A549 (cell line): ENCODE data around the gene TP73. TPM values are rescaled to one million over a fixed set of nuclear protein-coding genes. Genes with fewer than 3 reads are reported as not detected.

Experiments
- ATAC-seq, 2 experiments: fragments of 200-7000 bp in 1 of 2; fragments of >200 bp in 1 of 2; cut with Nextera tagmentation in 1 of 2; cut with Tn5 transposase in 1 of 2; 3 replicates each; pipeline versions ENCODE4 v1.8.0 to v1.9.1; 2018 to 2020; ENCODE audit warnings: mild to moderate bottlenecking in 1 of 2, moderate library complexity in 1 of 2
- CTCF ChIA-PET: fragments of 300-600 bp; sonication (Branson Sonifier 250); formaldehyde crosslinking; extraction: SDS; loops from one replicate; lab custom pipeline; 2021; ENCODE audit warnings: antibody characterized with exemption, inconsistent platforms; lab: Yijun Ruan, JAX
- POLR2A ChIA-PET: fragments of 350-600 bp; formaldehyde crosslinking; extraction: SDS; loops from one replicate; lab custom pipeline; 2021; ENCODE audit warnings: antibody characterized with exemption, inconsistent platforms; lab: Yijun Ruan, JAX
- DNase-seq, 2 experiments: peaks; one replicate each; pipeline versions ENCODE4 v3.0.0 to v3.0.0-alpha.2; 2011 to 2016; ENCODE audit warnings: low read depth in 1 of 2, low spot score in 1 of 2
- FAIRE-seq: peaks from 2 replicates; lab custom pipeline; 2011; peaks lifted over from hg19 to GRCh38; lab: Jason Lieb, UNC
- H3K27ac ChIP-seq, 2 experiments: fragments of >200 bp; sonication (Bioruptor Twin); formaldehyde crosslinking; 3 replicates each; pipeline ENCODE4 v1.5.1; 2016 to 2017
- H3K4me1 ChIP-seq: fragments of >200 bp; sonication (Bioruptor Twin); formaldehyde crosslinking; 3 replicates; pipeline ENCODE4 v1.6.1; 2016
- H3K4me2 ChIP-seq: fragments of >200 bp; sonication (Bioruptor Twin); formaldehyde crosslinking; 3 replicates; pipeline ENCODE4 v1.6.1; 2016
- H3K4me3 ChIP-seq: fragments of >200 bp; sonication (Bioruptor Twin); formaldehyde crosslinking; 3 replicates; pipeline ENCODE4 v1.5.1; 2016
- H3K9me3 ChIP-seq: fragments of >200 bp; sonication (Bioruptor Twin); formaldehyde crosslinking; 3 replicates; pipeline ENCODE4 v1.6.1; 2016
- ATOH8 ChIP-seq: fragments of 250-450 bp; sonication (Bioruptor Pico); IDR thresholded peaks from 2 replicates; pipeline ENCODE4 v1.5.0; 2020; ENCODE audit warnings: low read depth, mild to moderate bottlenecking, moderate library complexity
- E2F6 ChIP-seq: IDR thresholded peaks from 2 replicates; pipeline ENCODE4 v1.6.1; 2012; ENCODE audit warnings: low read depth, borderline replicate concordance
- FOSB ChIP-seq: fragments of 250-450 bp; sonication (Bioruptor Pico); IDR thresholded peaks from 2 replicates; pipeline ENCODE4 v1.5.0; 2020; ENCODE audit warnings: mild to moderate bottlenecking, moderate library complexity
- FOXS1 ChIP-seq: fragments of 250-450 bp; sonication (Bioruptor Pico); IDR thresholded peaks from 2 replicates; pipeline ENCODE4 v1.5.0; 2020; ENCODE audit warnings: mild to moderate bottlenecking, moderate library complexity
- JUNB ChIP-seq: fragments of >200 bp; sonication (Bioruptor Twin); formaldehyde crosslinking; IDR thresholded peaks from 2 replicates; pipeline ENCODE4 v1.6.1; 2016
- KDM5A ChIP-seq: fragments of 200-600 bp; sonication (generic); IDR thresholded peaks from 2 replicates; pipeline ENCODE4 v1.6.1; 2016; ENCODE audit warnings: antibody characterized with exemption, mild to moderate bottlenecking
- SMC3 ChIP-seq: fragments of >200 bp; sonication (Bioruptor Twin); formaldehyde crosslinking; IDR thresholded peaks from 3 replicates; pipeline ENCODE4 v1.6.1; 2018; ENCODE audit warnings: inconsistent platforms
- SREBF2 ChIP-seq: fragments of 450-650 bp; IDR thresholded peaks from 2 replicates; pipeline ENCODE4 v1.6.1; 2014; ENCODE audit warnings: mild to moderate bottlenecking, moderate library complexity
- ZFP36 ChIP-seq: fragments of 450-650 bp; IDR thresholded peaks from 2 replicates; pipeline ENCODE4 v1.6.1; 2014; ENCODE audit warnings: borderline replicate concordance; ENCODE audit not compliant: partially characterized antibody
- WGBS: methylation state at CpG from one replicate; pipeline ENCODE4 v1.1.6; 2017; ENCODE audit errors: missing lambda C conversion rate; 5-methylcytosine and 5-hydroxymethylcytosine counted together
- polyA minus RNA-seq: library from RNA; depleted of rRNA, polyadenylated mRNA; stranded (reverse); fragments of >200 nt; gene quantifications from 2 replicates; pipeline ENCODE4 v1.2.3, GENCODE V29; 2011; rRNA and poly(A)+ RNA removed
- polyA plus RNA-seq, 4 experiments: library from polyadenylated mRNA; depleted of rRNA in 3 of 4; stranded (reverse); fragments of >200 nt; fragmentation: RNase III in 1 of 4; extraction: RNeasy Plus Mini Kit Qiagen cat#74134 plus additional on column Dnase treatment in 1 of 4; gene quantifications; 2 replicates in 3 of 4; 3 replicates in 1 of 4; pipeline ENCODE4 v1.2.3, GENCODE V29; 2011 to 2017
- TF ChIP-seq, protein P1 (sequence below): IDR thresholded peaks from 2 replicates; pipeline ENCODE4 v1.6.1; 2012

TP73 gene
- polyA plus RNA-seq (2011; rRNA removed) (0.01 TPM in 1 of 2 replicates, not detected in the other), polyA plus RNA-seq (2017; fragmentation: RNase III; extraction: RNeasy Plus Mini Kit Qiagen cat#74134 plus additional on column Dnase treatment) (0.09 to 0.25 TPM (median 0.16 TPM) in 3 replicates), polyA minus RNA-seq (0.04 TPM in 1 of 2 replicates, not detected in the other)
- polyA plus RNA-seq (2012; cell fraction: cytosol; rRNA removed): 0.11 and 0.21 TPM in 2 replicates
- polyA plus RNA-seq (2012; cell fraction: nucleus; rRNA removed): 0.40 and 0.46 TPM in 2 replicates

DNA sequence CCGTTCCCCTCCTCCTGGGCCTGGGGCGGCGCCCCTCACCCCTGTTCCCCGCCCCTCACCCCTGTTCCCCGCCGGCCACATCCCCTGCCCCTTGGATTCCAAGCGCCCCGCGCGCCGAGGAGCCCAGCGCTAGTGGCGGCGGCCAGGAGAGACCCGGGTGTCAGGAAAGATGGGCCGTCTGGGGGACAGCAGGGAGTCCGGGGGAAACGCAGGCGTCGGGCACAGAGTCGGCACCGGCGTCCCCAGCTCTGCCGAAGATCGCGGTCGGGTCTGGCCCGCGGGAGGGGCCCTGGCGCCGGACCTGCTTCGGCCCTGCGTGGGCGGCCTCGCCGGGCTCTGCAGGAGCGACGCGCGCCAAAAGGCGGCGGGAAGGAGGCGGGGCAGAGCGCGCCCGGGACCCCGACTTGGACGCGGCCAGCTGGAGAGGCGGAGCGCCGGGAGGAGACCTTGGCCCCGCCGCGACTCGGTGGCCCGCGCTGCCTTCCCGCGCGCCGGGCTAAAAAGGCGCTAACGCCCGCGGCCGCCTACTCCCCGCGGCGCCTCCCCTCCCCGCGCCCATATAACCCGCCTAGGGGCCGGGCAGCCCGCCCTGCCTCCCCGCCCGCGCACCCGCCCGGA is at the start of gene TP73:
TP73 (plus strand) TSS at position 587 of the 618 bp plus-strand sequence. CDS start 29,850 bp downstream, outside the sequence.
- H3K4me1 ChIP-seq: peaks cover 11% of the 10 kb centered on the region; the same call in 2 of the 3 replicates
- DNase-seq (no peak), FAIRE-seq (no peak), ATAC-seq (peak in 1 of 2 experiments; percentile 11; a peak in 3 of 6 replicates)
- no peak for TF ChIP-seq SREBF2
- TF ChIP-seq E2F6: peak; percentile 37; the same call in 1 of the 2 replicates
- H3K9me3 ChIP-seq: no peaks in the 10 kb centered on the region
- peak within 1 kb of the TSS in 1 of 2 experiments; percentile 69; a peak in 3 of 6 replicates for H3K27ac ChIP-seq
- H3K4me3 ChIP-seq: peak within 1 kb of the TSS; percentile 46
- ChIA-PET POLR2A (no interaction called here), CTCF (no interaction called here)
- no CpG with 5 or more reads among the region's 80 CpGs for WGBS
- peak within 1 kb of the TSS; percentile 89 for H3K4me2 ChIP-seq

DNA sequence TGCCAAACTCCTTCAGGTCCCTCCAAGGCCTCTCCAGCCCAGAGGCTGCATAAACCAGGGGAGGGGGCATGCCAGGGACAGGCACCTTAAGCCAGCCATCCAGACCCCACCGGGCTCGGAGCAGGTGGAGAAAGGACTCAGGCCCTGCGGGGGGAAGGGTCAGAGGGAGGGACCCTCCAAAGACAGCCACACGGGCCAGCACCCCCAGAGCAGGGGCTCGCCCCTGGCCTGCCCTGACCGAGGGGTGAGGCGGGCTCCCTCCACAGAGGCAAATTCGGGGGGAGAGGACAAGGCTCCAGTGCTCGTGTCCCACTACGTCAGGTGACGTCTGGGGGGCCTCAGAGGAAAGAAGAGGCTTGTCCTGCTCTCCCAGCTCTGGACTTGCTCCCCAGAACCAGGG is 49.2 kb upstream of the TP73 start:
- no peak overlapping the region for H3K4me3 ChIP-seq
- H3K4me2 ChIP-seq: no peak overlapping the region
- CTCF ChIA-PET: interaction anchor here (1.1 kb wide), 1 partner anchor 12 kb away, joined by 3 read pairs; no protein-coding TSS in a partner anchor
- DNase-seq (no peak), FAIRE-seq (no peak), ATAC-seq (no peak)
- 85% methylated on average over 9 of the region's 11 CpGs for WGBS
- H3K27ac ChIP-seq: no peak overlapping the region
- TF ChIP-seq KDM5A (no peak), ZFP36 (no peak), JUNB (no peak), SREBF2 (no peak), FOXS1 (CRISPR knock-in tag) (no peak), FOSB (no peak)
- no peaks in the 10 kb centered on the region for H3K9me3 ChIP-seq
- H3K4me1 ChIP-seq: no peaks in the 10 kb centered on the region
- POLR2A ChIA-PET: no interaction called here

DNA sequence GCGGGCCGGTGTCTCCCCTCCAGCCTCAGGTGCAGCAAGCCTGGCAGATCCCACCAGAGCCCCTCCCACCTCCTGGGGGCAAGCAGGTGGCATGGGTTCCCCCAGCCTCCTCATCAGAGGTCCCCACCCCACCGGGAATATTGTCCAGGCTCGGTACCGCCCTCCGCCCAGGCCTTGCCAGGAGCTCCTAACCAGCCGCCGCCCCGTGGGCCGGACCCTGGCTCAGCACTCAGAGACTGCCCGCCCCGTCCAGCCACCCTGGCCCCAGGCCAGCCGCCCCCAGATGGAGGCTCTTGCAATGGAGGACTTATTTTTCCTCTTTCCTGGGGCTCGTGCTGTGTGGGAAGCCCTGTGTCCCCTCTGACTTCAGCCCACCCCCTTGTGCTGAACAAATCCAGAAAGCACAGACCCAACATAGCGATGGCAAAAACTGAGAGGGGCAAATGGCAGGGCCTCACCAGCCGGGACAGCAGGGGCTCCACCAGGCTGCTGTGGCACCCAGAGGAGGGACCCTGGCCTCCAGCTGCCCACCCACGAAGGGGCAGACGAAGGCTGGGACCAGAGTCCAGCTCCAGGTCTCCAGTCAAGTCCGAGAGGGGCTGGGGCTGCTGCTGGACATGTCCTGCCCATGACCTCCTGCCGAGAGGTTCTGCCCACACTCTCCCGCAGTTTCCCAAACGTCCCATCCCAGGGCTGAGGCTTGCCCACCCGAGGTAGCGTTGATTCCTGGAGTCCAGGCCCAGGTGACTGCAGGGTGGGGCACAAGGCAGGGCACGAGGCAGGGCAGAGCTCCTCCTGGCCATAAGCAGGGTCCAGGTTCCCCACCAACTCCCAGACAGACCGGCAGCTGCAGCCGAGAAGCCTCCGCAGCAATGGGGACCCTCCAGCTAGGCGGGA is 48.5 kb upstream of the TP73 start:
- DNase-seq (no peak), ATAC-seq (no peak), FAIRE-seq (no peak)
- Histone ChIP-seq H3K4me1 (no peaks in the 10 kb centered on the region), H3K4me3 (no peak overlapping the region), H3K4me2 (no peak overlapping the region), H3K27ac (no peak overlapping the region), H3K9me3 (no peaks in the 10 kb centered on the region)
- TF ChIP-seq, protein P1, sequence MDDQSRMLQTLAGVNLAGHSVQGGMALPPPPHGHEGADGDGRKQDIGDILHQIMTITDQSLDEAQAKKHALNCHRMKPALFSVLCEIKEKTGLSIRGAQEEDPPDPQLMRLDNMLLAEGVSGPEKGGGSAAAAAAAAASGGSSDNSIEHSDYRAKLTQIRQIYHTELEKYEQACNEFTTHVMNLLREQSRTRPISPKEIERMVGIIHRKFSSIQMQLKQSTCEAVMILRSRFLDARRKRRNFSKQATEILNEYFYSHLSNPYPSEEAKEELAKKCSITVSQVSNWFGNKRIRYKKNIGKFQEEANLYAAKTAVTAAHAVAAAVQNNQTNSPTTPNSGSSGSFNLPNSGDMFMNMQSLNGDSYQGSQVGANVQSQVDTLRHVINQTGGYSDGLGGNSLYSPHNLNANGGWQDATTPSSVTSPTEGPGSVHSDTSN: no peak
- TF ChIP-seq ATOH8 (CRISPR knock-in tag): no peak
- 83% methylated on average over 16 of the region's 29 CpGs for WGBS
- POLR2A ChIA-PET: no interaction called here
- CTCF ChIA-PET: interaction anchor here (0.8 to 1.4 kb wide), 2 partner anchors 11 to 39 kb away, joined by 3 read pairs; no protein-coding TSS in a partner anchor

- no peak for FAIRE-seq
- ATAC-seq: no peak
- WGBS: 76% methylated on average over 5 of the region's 8 CpGs
- H3K4me3 ChIP-seq: no peak overlapping the region
- no peak for TF ChIP-seq SMC3
- ChIA-PET CTCF (interaction anchor here (0.7 to 1.4 kb wide), 3 partner anchors 10 to 114 kb away, joined by 3 to 4 read pairs (median 3); no protein-coding TSS in a partner anchor), POLR2A (no interaction called here)
- no peak overlapping the region for H3K27ac ChIP-seq
- DNase-seq: no peak
- H3K4me2 ChIP-seq: no peak overlapping the region
- no peaks in the 10 kb centered on the region for H3K9me3 ChIP-seq
- no peaks in the 10 kb centered on the region for H3K4me1 ChIP-seq
Observed at GRCh38 chr1:3604468-3604974, 47.8 kb upstream of the TP73 start.
